Keratinocyte (primary cell): ENCODE data around the gene FMN1. TPM values are rescaled to one million over a fixed set of nuclear protein-coding genes. Genes with fewer than 3 reads are reported as not detected.

Experiments used
- DNase-seq: peaks from one replicate; pipeline ENCODE4 v3.0.0-alpha.2; 2011; ENCODE audit warnings: low read depth, missing footprints, low spot score
- FAIRE-seq: peaks from 2 replicates; lab custom pipeline; 2011; peaks lifted over from hg19 to GRCh38; lab: Jason Lieb, UNC
- H2AFZ ChIP-seq: 2 replicates; pipeline ENCODE4 v1.6.0; 2012; ENCODE audit warnings: low read length, control low read depth, inconsistent platforms; ENCODE audit not compliant: control insufficient read depth
- H3K27ac ChIP-seq: 2 replicates; pipeline ENCODE4 v1.5.1; 2011; ENCODE audit warnings: low read length; ENCODE audit not compliant: control insufficient read depth, insufficient read depth
- H3K27me3 ChIP-seq: 3 replicates; pipeline ENCODE4 v1.6.0; 2011; ENCODE audit warnings: low read length; ENCODE audit not compliant: control insufficient read depth, insufficient read depth; ENCODE audit errors: extremely low read depth
- H3K36me3 ChIP-seq, 2 experiments: 2 replicates in 1 of 2; 3 replicates in 1 of 2; pipeline ENCODE4 v1.5.1; 2011; ENCODE audit warnings: low read length in 2 of 2, mild to moderate bottlenecking in 1 of 2; ENCODE audit not compliant: control insufficient read depth in 2 of 2, insufficient read depth in 2 of 2; ENCODE audit errors: extremely low read depth in 1 of 2
- H3K4me1 ChIP-seq: 3 replicates; pipeline ENCODE4 v1.5.1; 2011; ENCODE audit warnings: low read length; ENCODE audit not compliant: control insufficient read depth, insufficient read depth; ENCODE audit errors: extremely low read depth
- H3K4me2 ChIP-seq: 3 replicates; pipeline ENCODE4 v1.6.0; 2011; ENCODE audit warnings: low read depth, low read length; ENCODE audit not compliant: control insufficient read depth, insufficient read depth; ENCODE audit errors: extremely low read depth
- H3K4me3 ChIP-seq, 3 experiments: fragments of 200-600 bp in 1 of 3; sonication (generic) in 1 of 3; 2 replicates in 2 of 3; 3 replicates in 1 of 3; pipeline ENCODE4 v1.5.1; 2011 to 2016; ENCODE audit warnings: low read length in 3 of 3, mild to moderate bottlenecking in 3 of 3, control low read depth in 2 of 3, inconsistent platforms in 1 of 3, low read depth in 1 of 3, mixed read lengths in 1 of 3, mixed run types in 1 of 3, moderate library complexity in 1 of 3; ENCODE audit not compliant: control insufficient read depth in 2 of 3, insufficient read depth in 2 of 3; ENCODE audit errors: extremely low read depth in 1 of 3
- H3K79me2 ChIP-seq: 2 replicates; pipeline ENCODE4 v1.6.0; 2012; ENCODE audit warnings: low read length; ENCODE audit not compliant: control insufficient read depth, insufficient read depth
- H3K9ac ChIP-seq: 3 replicates; pipeline ENCODE4 v1.6.0; 2011; ENCODE audit warnings: low read length; ENCODE audit not compliant: control insufficient read depth, insufficient read depth; ENCODE audit errors: extremely low read depth
- H3K9me1 ChIP-seq: 3 replicates; pipeline ENCODE4 v1.6.0; 2011; ENCODE audit warnings: low read length; ENCODE audit not compliant: control insufficient read depth, insufficient read depth; ENCODE audit errors: extremely low read depth
- H3K9me3 ChIP-seq: 2 replicates; pipeline ENCODE4 v1.5.1; 2012; ENCODE audit warnings: low read depth, low read length; ENCODE audit not compliant: control insufficient read depth
- H4K20me1 ChIP-seq: 3 replicates; pipeline ENCODE4 v1.6.0; 2011; ENCODE audit warnings: low read length; ENCODE audit not compliant: control insufficient read depth, insufficient read depth; ENCODE audit errors: extremely low read depth
- CTCF ChIP-seq, 3 experiments: IDR thresholded peaks in 1 of 3; conservative IDR thresholded peaks in 1 of 3; optimal IDR thresholded peaks in 1 of 3; 2 replicates in 2 of 3; 3 replicates in 1 of 3; pipeline versions ENCODE3 to v1.5.1; 2011; ENCODE audit warnings: low read length in 3 of 3, mild to moderate bottlenecking in 3 of 3, moderate library complexity in 2 of 3, control low read depth in 1 of 3, inconsistent platforms in 1 of 3; ENCODE audit not compliant: insufficient read depth in 2 of 3; ENCODE audit errors: extremely low read depth in 1 of 3
- EZH2 ChIP-seq: IDR thresholded peaks from one replicate; pipeline ENCODE4 v1.6.1; 2012; ENCODE audit warnings: inconsistent platforms, mild to moderate bottlenecking, low read length, moderate library complexity
- dilution Hi-C: fragments of 300-500 bp; cut with MboI; formaldehyde crosslinking; loops from one replicate; pipeline ENCODE4 v1.7.0; 2020; ENCODE audit warnings: low sequenced_read_pairs; ENCODE audit not compliant: extremely low pct_ligation_motif_present
- polyA plus RNA-seq, 5 experiments: library from polyadenylated mRNA; depleted of rRNA in 3 of 5; stranded (reverse) in 3 of 5; stranded (forward) in 1 of 5; unstranded in 1 of 5; fragments of >200 nt; gene quantifications; 1 replicate in 1 of 5; 2 replicates in 3 of 5; 3 replicates in 1 of 5; pipeline versions ENCODE4 v1.2.1 to v1.2.3, GENCODE V29; 2011 to 2012; ENCODE audit warnings: missing spikeins in 2 of 5, low read depth in 1 of 5, low replicate concordance in 1 of 5

The FMN1 gene
- polyA plus RNA-seq, 1 donor (not counting 4 experiments of a cell fraction or from before 2014, with no cell fraction given), result 0.71 TPM

GRCh38 chr15:32994810-32995424, 199.6 kb downstream of the FMN1 start:
- no peak for FAIRE-seq
- Histone ChIP-seq H2AFZ (no peak overlapping the region), H3K9me1 (no peaks in the 10 kb centered on the region), H4K20me1 (no peaks in the 10 kb centered on the region), H3K27me3 (no peaks in the 10 kb centered on the region), H3K79me2 (no peaks in the 10 kb centered on the region), H3K36me3 (no peaks in the 10 kb centered on the region), H3K4me3 (no peak overlapping the region), H3K4me1 (no peaks in the 10 kb centered on the region), H3K9ac (no peak overlapping the region), H3K4me2 (no peak overlapping the region), H3K9me3 (no peaks in the 10 kb centered on the region), H3K27ac (no peak overlapping the region)
- DNase-seq, result no peak
- TF ChIP-seq EZH2 (no peak), CTCF (optimal IDR thresholded peaks at IDR 0.05 in 1 of 3, IDR thresholded peaks at IDR 0.05 in 1 of 3, conservative IDR thresholded peaks at IDR 0.05 in 1 of 3; ENCODE audit: extremely low read depth in 1 of 3, insufficient read depth in 2 of 3, low read length in 3 of 3) (peak in 1 of 3 experiments; percentile 21)
- dilution Hi-C loops, result loop anchor here (25.0 kb wide), 1 partner anchor 158 kb away; no protein-coding TSS in a partner anchor

- FAIRE-seq, result no peak
- H2AFZ ChIP-seq, result no peak overlapping the region
- dilution Hi-C loops, result loop anchor here (25.0 kb wide), 1 partner anchor 156 kb away; no protein-coding TSS in a partner anchor
- H3K9me1 ChIP-seq, result no peaks in the 10 kb centered on the region
- no peak overlapping the region for H3K27ac ChIP-seq
- H3K4me2 ChIP-seq, result no peak overlapping the region
- H3K36me3 ChIP-seq, result no peaks in the 10 kb centered on the region
- H4K20me1 ChIP-seq, result no peaks in the 10 kb centered on the region
- H3K79me2 ChIP-seq, result no peaks in the 10 kb centered on the region
- no peaks in the 10 kb centered on the region for H3K27me3 ChIP-seq
- TF ChIP-seq EZH2 (no peak), CTCF (optimal IDR thresholded peaks at IDR 0.05 in 1 of 3, IDR thresholded peaks at IDR 0.05 in 1 of 3, conservative IDR thresholded peaks at IDR 0.05 in 1 of 3; ENCODE audit: extremely low read depth in 1 of 3, insufficient read depth in 2 of 3, low read length in 3 of 3) (peak in 2 of 3 experiments; percentile 15 to 29)
- no peak overlapping the region for H3K4me3 ChIP-seq
- H3K9me3 ChIP-seq, result no peaks in the 10 kb centered on the region
- no peak overlapping the region for H3K9ac ChIP-seq
- DNase-seq, result no peak
- H3K4me1 ChIP-seq, result no peaks in the 10 kb centered on the region
These were observed 201.2 kb downstream of the FMN1 start for GRCh38 chr15:32993285-32993684.
